ENCODE measurements around the gene SCO2.

GRCh38 chr22:50528682-50529415 lies 3.5 kb upstream of the SCO2 start:
- no peak for TF ChIP-seq SMC3 (conservative IDR thresholded peaks at IDR 0.05; ENCODE audit: poor library complexity)
- TF ChIP-seq MXI1 (conservative IDR thresholded peaks at IDR 0.05; ENCODE audit: poor library complexity, severe bottlenecking) = no peak
- no peak for TF ChIP-seq RAD21 (conservative IDR thresholded peaks at IDR 0.05)
- TF ChIP-seq, protein P1, sequence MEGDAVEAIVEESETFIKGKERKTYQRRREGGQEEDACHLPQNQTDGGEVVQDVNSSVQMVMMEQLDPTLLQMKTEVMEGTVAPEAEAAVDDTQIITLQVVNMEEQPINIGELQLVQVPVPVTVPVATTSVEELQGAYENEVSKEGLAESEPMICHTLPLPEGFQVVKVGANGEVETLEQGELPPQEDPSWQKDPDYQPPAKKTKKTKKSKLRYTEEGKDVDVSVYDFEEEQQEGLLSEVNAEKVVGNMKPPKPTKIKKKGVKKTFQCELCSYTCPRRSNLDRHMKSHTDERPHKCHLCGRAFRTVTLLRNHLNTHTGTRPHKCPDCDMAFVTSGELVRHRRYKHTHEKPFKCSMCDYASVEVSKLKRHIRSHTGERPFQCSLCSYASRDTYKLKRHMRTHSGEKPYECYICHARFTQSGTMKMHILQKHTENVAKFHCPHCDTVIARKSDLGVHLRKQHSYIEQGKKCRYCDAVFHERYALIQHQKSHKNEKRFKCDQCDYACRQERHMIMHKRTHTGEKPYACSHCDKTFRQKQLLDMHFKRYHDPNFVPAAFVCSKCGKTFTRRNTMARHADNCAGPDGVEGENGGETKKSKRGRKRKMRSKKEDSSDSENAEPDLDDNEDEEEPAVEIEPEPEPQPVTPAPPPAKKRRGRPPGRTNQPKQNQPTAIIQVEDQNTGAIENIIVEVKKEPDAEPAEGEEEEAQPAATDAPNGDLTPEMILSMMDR (IDR thresholded peaks at IDR 0.05; ENCODE audit: poor library complexity, severe bottlenecking) = no peak

Data from neural cell (in vitro differentiated cells).